22Rv1 (cell line): ENCODE measurements around the gene NKD1.

ENCODE experiments used
- CTCF ChIP-seq: fragments of 450-650 bp; IDR thresholded peaks from 2 replicates; pipeline ENCODE4 v1.5.1; 2017; ENCODE audit warnings: mild to moderate bottlenecking
- ZFX ChIP-seq: fragments of 450-650 bp; IDR thresholded peaks from 2 replicates; pipeline ENCODE4 v1.6.1; 2017; ENCODE audit warnings: antibody characterized with exemption, borderline replicate concordance

DNA sequence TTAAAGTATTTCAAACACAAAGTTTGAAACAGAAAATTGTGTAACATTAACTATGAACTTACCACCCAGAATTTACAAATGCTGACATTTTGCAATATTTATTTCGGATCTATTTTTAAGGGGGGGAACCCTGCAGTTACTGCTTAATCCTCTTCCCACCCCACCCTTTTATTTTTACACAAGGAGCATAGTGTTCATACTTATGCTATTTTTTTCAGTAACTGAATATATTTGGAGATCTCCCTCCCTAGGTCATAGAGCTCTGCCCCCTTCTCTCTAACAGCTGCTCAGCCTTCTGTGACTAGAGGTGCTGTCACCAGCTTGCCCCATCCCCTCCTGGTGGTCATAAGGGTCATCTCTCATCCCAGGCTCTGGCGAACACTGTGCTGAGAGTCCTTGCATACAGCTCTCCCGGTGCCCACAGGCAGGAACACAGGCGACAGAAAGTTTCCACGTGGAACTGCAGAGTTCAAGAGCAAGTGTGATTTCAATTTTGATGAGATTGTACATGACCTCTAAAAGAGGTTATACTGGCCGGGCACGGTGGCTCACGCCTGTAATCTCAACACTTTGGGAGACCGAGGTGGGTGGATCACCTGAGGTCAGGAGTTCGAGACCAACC is 88.7 kb downstream of the NKD1 start:
- TF ChIP-seq CTCF (no peak), ZFX (no peak)
